Keratinocyte (primary cell): ENCODE measurements around the gene PKHD1. TPM values are rescaled to one million over a fixed set of nuclear protein-coding genes. Genes with fewer than 3 reads are reported as not detected.

Source experiments
- DNase-seq: peaks from one replicate; pipeline ENCODE4 v3.0.0-alpha.2; 2011; ENCODE audit warnings: low read depth, missing footprints, low spot score
- FAIRE-seq: peaks from 2 replicates; lab custom pipeline; 2011; peaks lifted over from hg19 to GRCh38; lab: Jason Lieb, UNC
- H2AFZ ChIP-seq: 2 replicates; pipeline ENCODE4 v1.6.0; 2012; ENCODE audit warnings: low read length, control low read depth, inconsistent platforms; ENCODE audit not compliant: control insufficient read depth
- H3K27ac ChIP-seq: 2 replicates; pipeline ENCODE4 v1.5.1; 2011; ENCODE audit warnings: low read length; ENCODE audit not compliant: control insufficient read depth, insufficient read depth
- H3K27me3 ChIP-seq: 3 replicates; pipeline ENCODE4 v1.6.0; 2011; ENCODE audit warnings: low read length; ENCODE audit not compliant: control insufficient read depth, insufficient read depth; ENCODE audit errors: extremely low read depth
- H3K36me3 ChIP-seq, 2 experiments: 2 replicates in 1 of 2; 3 replicates in 1 of 2; pipeline ENCODE4 v1.5.1; 2011; ENCODE audit warnings: low read length in 2 of 2, mild to moderate bottlenecking in 1 of 2; ENCODE audit not compliant: control insufficient read depth in 2 of 2, insufficient read depth in 2 of 2; ENCODE audit errors: extremely low read depth in 1 of 2
- H3K4me1 ChIP-seq: 3 replicates; pipeline ENCODE4 v1.5.1; 2011; ENCODE audit warnings: low read length; ENCODE audit not compliant: control insufficient read depth, insufficient read depth; ENCODE audit errors: extremely low read depth
- H3K4me2 ChIP-seq: 3 replicates; pipeline ENCODE4 v1.6.0; 2011; ENCODE audit warnings: low read depth, low read length; ENCODE audit not compliant: control insufficient read depth, insufficient read depth; ENCODE audit errors: extremely low read depth
- H3K4me3 ChIP-seq, 3 experiments: fragments of 200-600 bp in 1 of 3; sonication (generic) in 1 of 3; 2 replicates in 2 of 3; 3 replicates in 1 of 3; pipeline ENCODE4 v1.5.1; 2011 to 2016; ENCODE audit warnings: low read length in 3 of 3, mild to moderate bottlenecking in 3 of 3, control low read depth in 2 of 3, inconsistent platforms in 1 of 3, low read depth in 1 of 3, mixed read lengths in 1 of 3, mixed run types in 1 of 3, moderate library complexity in 1 of 3; ENCODE audit not compliant: control insufficient read depth in 2 of 3, insufficient read depth in 2 of 3; ENCODE audit errors: extremely low read depth in 1 of 3
- H3K79me2 ChIP-seq: 2 replicates; pipeline ENCODE4 v1.6.0; 2012; ENCODE audit warnings: low read length; ENCODE audit not compliant: control insufficient read depth, insufficient read depth
- H3K9ac ChIP-seq: 3 replicates; pipeline ENCODE4 v1.6.0; 2011; ENCODE audit warnings: low read length; ENCODE audit not compliant: control insufficient read depth, insufficient read depth; ENCODE audit errors: extremely low read depth
- H3K9me1 ChIP-seq: 3 replicates; pipeline ENCODE4 v1.6.0; 2011; ENCODE audit warnings: low read length; ENCODE audit not compliant: control insufficient read depth, insufficient read depth; ENCODE audit errors: extremely low read depth
- H3K9me3 ChIP-seq: 2 replicates; pipeline ENCODE4 v1.5.1; 2012; ENCODE audit warnings: low read depth, low read length; ENCODE audit not compliant: control insufficient read depth
- H4K20me1 ChIP-seq: 3 replicates; pipeline ENCODE4 v1.6.0; 2011; ENCODE audit warnings: low read length; ENCODE audit not compliant: control insufficient read depth, insufficient read depth; ENCODE audit errors: extremely low read depth
- EZH2 ChIP-seq: IDR thresholded peaks from one replicate; pipeline ENCODE4 v1.6.1; 2012; ENCODE audit warnings: inconsistent platforms, mild to moderate bottlenecking, low read length, moderate library complexity
- dilution Hi-C: fragments of 300-500 bp; cut with MboI; formaldehyde crosslinking; loops from one replicate; pipeline ENCODE4 v1.7.0; 2020; ENCODE audit warnings: low sequenced_read_pairs; ENCODE audit not compliant: extremely low pct_ligation_motif_present
- polyA plus RNA-seq, 5 experiments: library from polyadenylated mRNA; depleted of rRNA in 3 of 5; stranded (reverse) in 3 of 5; stranded (forward) in 1 of 5; unstranded in 1 of 5; fragments of >200 nt; gene quantifications; 1 replicate in 1 of 5; 2 replicates in 3 of 5; 3 replicates in 1 of 5; pipeline versions ENCODE4 v1.2.1 to v1.2.3, GENCODE V29; 2011 to 2012; ENCODE audit warnings: missing spikeins in 2 of 5, low read depth in 1 of 5, low replicate concordance in 1 of 5
- TF ChIP-seq, protein P1 (sequence below), 3 experiments: IDR thresholded peaks in 1 of 3; conservative IDR thresholded peaks in 1 of 3; optimal IDR thresholded peaks in 1 of 3; 2 replicates in 2 of 3; 3 replicates in 1 of 3; pipeline versions ENCODE3 to v1.5.1; 2011; ENCODE audit warnings: low read length in 3 of 3, mild to moderate bottlenecking in 3 of 3, moderate library complexity in 2 of 3, control low read depth in 1 of 3, inconsistent platforms in 1 of 3; ENCODE audit not compliant: insufficient read depth in 2 of 3; ENCODE audit errors: extremely low read depth in 1 of 3

The PKHD1 gene
- polyA plus RNA-seq, 1 donor (not counting 4 experiments of a cell fraction or from before 2014, with no cell fraction given) = under 0.01 TPM

DNA sequence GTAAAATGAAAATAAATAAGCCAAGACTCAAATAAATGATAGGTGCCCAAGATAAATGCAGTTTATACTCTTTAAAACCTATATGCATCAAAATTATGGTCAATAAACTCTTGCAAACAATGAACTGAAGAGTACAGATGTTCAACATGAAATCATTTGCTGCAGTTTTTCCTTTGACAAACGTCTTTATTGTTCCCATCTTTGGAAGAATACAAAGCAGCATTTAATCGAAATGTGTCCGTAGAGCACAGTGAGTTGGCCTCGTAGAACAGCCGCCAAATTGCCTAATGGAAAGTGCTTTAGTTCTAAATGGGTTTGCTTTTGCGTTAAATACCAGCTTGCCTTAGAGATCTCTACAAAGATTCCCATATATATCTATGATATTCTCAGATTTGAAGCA is 447.4 kb downstream of the PKHD1 start:
- DNase-seq (no peak), FAIRE-seq (no peak)
- H3K9me1 ChIP-seq = no peaks in the 10 kb centered on the region
- H3K4me1 ChIP-seq = peaks cover 10% of the 10 kb centered on the region
- H4K20me1 ChIP-seq = no peaks in the 10 kb centered on the region
- H3K4me3 ChIP-seq = no peak overlapping the region
- H3K27me3 ChIP-seq = no peaks in the 10 kb centered on the region
- no peak overlapping the region for H3K27ac ChIP-seq
- H3K4me2 ChIP-seq = no peak overlapping the region
- H3K36me3 ChIP-seq = no peaks in the 10 kb centered on the region
- no peaks in the 10 kb centered on the region for H3K79me2 ChIP-seq
- TF ChIP-seq, protein P1, sequence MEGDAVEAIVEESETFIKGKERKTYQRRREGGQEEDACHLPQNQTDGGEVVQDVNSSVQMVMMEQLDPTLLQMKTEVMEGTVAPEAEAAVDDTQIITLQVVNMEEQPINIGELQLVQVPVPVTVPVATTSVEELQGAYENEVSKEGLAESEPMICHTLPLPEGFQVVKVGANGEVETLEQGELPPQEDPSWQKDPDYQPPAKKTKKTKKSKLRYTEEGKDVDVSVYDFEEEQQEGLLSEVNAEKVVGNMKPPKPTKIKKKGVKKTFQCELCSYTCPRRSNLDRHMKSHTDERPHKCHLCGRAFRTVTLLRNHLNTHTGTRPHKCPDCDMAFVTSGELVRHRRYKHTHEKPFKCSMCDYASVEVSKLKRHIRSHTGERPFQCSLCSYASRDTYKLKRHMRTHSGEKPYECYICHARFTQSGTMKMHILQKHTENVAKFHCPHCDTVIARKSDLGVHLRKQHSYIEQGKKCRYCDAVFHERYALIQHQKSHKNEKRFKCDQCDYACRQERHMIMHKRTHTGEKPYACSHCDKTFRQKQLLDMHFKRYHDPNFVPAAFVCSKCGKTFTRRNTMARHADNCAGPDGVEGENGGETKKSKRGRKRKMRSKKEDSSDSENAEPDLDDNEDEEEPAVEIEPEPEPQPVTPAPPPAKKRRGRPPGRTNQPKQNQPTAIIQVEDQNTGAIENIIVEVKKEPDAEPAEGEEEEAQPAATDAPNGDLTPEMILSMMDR (optimal IDR thresholded peaks at IDR 0.05 in 1 of 3, IDR thresholded peaks at IDR 0.05 in 1 of 3, conservative IDR thresholded peaks at IDR 0.05 in 1 of 3; ENCODE audit: extremely low read depth in 1 of 3, insufficient read depth in 2 of 3, low read length in 3 of 3) = no peak
- TF ChIP-seq EZH2 = no peak
- dilution Hi-C loops = no loop called here
- no peaks in the 10 kb centered on the region for H3K9me3 ChIP-seq
- no peak overlapping the region for H3K9ac ChIP-seq
- H2AFZ ChIP-seq = no peak overlapping the region

DNA sequence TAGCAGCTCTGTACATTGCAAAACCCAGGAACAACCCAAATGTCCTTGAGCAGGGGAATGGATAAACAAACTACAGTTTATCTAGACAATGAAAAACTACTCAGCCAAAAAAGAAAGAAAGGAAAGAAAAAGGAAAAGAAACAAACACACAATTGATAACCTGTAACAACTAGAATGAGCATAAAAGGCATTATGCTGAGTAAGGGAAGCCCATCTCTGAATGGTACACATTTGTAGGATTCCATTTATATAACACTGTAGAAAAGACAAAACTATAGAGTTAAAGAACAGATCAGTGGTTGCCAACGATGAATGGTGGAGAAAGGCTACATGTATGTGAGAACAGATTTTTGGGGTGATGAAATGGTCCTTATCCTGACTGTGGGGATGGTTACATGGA is 454.0 kb downstream of the PKHD1 start:
- TF ChIP-seq, protein P1 (optimal IDR thresholded peaks at IDR 0.05 in 1 of 3, IDR thresholded peaks at IDR 0.05 in 1 of 3, conservative IDR thresholded peaks at IDR 0.05 in 1 of 3; ENCODE audit: extremely low read depth in 1 of 3, insufficient read depth in 2 of 3, low read length in 3 of 3) = no peak
- no peak for TF ChIP-seq EZH2
- dilution Hi-C loops = no loop called here
- H3K4me2 ChIP-seq = no peak overlapping the region
- no peaks in the 10 kb centered on the region for H3K4me1 ChIP-seq
- no peaks in the 10 kb centered on the region for H3K27me3 ChIP-seq
- H3K9me3 ChIP-seq = no peaks in the 10 kb centered on the region
- H3K9me1 ChIP-seq = no peaks in the 10 kb centered on the region
- no peak overlapping the region for H2AFZ ChIP-seq
- no peaks in the 10 kb centered on the region for H4K20me1 ChIP-seq
- H3K27ac ChIP-seq = no peak overlapping the region
- FAIRE-seq (no peak), DNase-seq (no peak)
- H3K36me3 ChIP-seq = no peaks in the 10 kb centered on the region
- no peak overlapping the region for H3K9ac ChIP-seq
- no peaks in the 10 kb centered on the region for H3K79me2 ChIP-seq
- H3K4me3 ChIP-seq = no peak overlapping the region
